ENCODE measurements around the gene RGMA.

RGMA gene

DNA sequence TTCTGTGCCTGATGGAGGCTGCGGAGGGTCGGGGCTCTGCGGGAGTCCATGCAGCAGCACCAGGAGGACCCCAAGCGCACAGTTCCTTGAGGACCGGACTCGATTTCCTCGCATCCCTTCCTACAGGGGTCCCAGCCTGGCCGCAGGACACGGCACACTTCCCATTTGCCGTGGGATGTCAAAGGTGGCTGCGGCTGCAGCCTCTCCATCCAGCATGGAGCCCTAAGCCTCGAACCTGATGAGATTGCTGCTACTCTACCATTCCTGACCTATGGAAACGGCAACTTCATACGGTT, 40.6 kb downstream of the RGMA start:
- no peak for TF ChIP-seq CTCF (IDR thresholded peaks at IDR 0.05; ENCODE audit: borderline replicate concordance, insufficient read depth, low read depth, low read length)
- no peak overlapping the region for H3K4me3 ChIP-seq (ENCODE audit: low read depth, low read length)

- no peak overlapping the region for H3K4me3 ChIP-seq (ENCODE audit: low read depth, low read length)
- TF ChIP-seq CTCF (IDR thresholded peaks at IDR 0.05; ENCODE audit: borderline replicate concordance, insufficient read depth, low read depth, low read length) = no peak
Measured at GRCh38 chr15:93047621-93048425, 41.2 kb downstream of the RGMA start.

DNA sequence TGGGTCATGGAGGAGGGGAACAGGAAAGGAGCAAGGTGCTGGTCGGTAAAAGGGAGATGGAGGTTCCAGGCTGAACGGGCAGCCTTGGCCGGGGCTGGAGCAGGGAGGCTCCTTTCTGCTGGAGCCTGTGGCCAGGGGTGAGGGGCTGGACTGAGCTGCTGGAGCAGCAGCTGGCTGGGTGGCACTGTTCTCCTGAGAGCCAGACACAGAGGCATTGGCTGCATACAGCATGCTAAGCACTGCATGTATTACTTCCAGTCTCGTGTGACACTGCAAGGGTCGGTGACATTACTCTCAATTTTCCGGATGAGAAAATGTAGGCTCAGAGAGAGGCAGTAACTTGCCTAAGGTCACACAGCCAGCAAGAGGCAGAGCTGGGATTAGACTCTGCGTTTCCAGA, 42.3 kb downstream of the RGMA start:
- H3K4me3 ChIP-seq (ENCODE audit: low read depth, low read length) = no peak overlapping the region
- TF ChIP-seq CTCF (IDR thresholded peaks at IDR 0.05; ENCODE audit: borderline replicate concordance, insufficient read depth, low read depth, low read length) = no peak

- TF ChIP-seq CTCF (IDR thresholded peaks at IDR 0.05; ENCODE audit: borderline replicate concordance, insufficient read depth, low read depth, low read length) = no peak
- H3K4me3 ChIP-seq (ENCODE audit: low read depth, low read length) = no peak overlapping the region
Measured at GRCh38 chr15:93046120-93046519, 42.9 kb downstream of the RGMA start.

DNA sequence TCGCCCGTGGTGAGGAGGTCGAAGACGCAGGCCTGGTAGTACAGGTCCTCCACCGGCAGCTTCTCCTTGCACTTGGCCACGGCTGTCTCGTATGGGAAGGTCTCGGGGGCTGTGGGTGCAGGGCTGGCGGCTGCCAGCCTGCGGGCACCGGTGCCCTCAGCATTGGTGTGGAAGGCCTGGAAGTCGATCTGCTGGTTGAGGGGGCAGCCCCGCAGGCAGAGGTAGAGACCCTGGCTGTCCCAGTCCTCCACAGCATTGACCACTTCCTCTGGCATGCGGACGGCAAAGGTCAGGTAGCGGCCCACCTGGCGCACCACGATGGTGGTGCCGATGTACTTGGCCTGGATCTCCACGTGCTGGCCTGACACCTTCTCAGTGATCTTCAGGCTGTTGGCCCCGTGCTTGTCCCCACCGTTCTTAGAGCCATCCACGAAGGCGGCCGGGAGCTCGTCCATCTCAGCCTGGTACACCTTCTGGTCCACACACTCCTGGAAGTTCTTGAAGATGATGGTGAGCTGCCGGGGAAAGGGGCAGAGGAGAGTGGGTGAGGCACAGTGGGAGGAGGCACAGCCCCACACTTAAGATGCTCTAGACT, 43.7 kb downstream of the RGMA start:
- no peak for TF ChIP-seq CTCF (IDR thresholded peaks at IDR 0.05; ENCODE audit: borderline replicate concordance, insufficient read depth, low read depth, low read length)
- H3K4me3 ChIP-seq (ENCODE audit: low read depth, low read length) = no peak overlapping the region

GRCh38 chr15:93044301-93045190, 44.5 kb downstream of the RGMA start:
- no peak for TF ChIP-seq CTCF (IDR thresholded peaks at IDR 0.05; ENCODE audit: borderline replicate concordance, insufficient read depth, low read depth, low read length)
- no peak overlapping the region for H3K4me3 ChIP-seq (ENCODE audit: low read depth, low read length)

Data from GM12875 (cell line).